ENCODE data around the gene FSTL4.
"Not testable (repeated sequence)": the region's sequence is repeated elsewhere in the genome, so short reads cannot be mapped to it uniquely, and the experiment has no call there.

Gene FSTL4

GRCh38 chr5:133546500-133546899 lies 65.8 kb downstream of the FSTL4 start:
- DNase-seq = no peak

- DNase-seq = no peak
Measured at GRCh38 chr5:133544346-133544745, 68.0 kb downstream of the FSTL4 start.

- no peak for DNase-seq
Measured at GRCh38 chr5:133539818-133540217, 72.5 kb downstream of the FSTL4 start.

- DNase-seq = no peak
Measured at GRCh38 chr5:133538718-133539117, 73.6 kb downstream of the FSTL4 start.

DNA sequence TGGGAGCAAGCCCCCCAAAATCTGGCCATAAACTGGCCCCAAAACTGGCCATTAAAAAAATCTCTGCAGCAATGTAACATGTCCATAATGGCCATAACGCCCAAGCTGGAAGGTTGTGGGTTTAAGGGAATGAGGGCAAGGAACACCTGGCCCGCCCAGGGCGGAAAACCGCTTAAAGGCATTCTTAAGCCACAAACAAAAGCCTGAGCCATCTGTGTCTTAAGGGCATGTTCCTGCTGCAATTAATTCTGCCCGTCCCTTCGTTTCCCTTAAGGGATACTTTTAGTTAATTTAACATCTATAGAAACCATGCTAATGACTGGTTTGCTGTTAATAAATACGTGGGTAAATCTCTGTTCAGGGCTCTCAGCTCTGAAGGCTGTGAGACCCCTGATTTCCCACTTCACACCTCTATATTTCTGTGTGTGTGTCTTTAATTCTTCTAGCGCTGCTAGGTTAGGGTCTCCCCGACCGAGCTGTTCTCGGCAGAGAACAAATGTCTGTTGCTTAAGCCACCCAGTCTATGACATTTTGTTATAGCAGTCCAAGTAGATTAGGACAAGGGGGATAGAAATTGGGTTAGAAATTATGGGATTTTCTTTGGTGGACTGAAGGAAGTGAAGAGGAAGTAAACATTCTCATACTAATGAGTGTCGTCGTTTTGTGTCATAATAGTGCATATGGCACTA lies 77.0 kb downstream of the FSTL4 start:
- not testable (repeated sequence) for DNase-seq

DNA sequence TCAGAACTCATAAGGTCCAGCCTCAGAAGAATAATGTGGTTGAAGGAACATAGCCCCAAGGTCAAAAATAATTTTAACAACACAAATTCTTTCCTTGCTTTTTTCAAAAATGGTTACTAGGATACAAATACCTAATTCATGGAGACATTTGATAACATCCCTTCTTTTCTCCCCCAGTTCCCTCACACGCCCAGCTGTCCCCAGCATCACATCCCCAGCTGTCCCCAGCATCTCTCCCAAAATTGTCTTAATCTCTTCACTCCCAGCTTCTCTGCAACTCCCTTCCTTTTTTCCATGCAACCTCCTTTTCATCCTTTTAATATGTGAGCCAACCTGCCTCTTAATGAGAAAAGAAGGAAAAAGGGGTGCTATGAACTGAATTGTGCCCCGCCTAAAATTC lies 77.8 kb downstream of the FSTL4 start:
- no peak for DNase-seq

DNA sequence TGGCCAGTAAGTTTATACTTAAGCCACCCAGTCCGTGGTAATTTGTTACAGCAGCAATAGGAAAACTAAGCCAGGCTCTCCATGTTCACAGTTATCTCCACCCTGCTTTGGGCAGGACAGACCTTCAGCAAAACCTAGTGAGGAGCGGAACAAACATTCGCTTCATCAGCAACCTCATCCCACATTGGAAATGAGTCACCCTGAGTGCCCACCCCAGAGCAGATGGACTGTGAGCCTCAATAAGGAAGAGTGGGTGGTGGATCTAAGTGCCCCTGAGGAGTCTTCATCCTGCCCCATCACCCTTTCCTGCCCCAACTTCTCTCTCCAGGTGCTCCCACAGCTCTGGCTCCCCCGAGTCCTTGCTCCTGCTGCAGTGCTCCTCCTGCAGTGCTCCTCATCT lies 78.8 kb downstream of the FSTL4 start:
- no peak for DNase-seq

- no peak for DNase-seq
Measured at GRCh38 chr5:133531594-133531993, 80.7 kb downstream of the FSTL4 start.

- no peak for DNase-seq
Measured at GRCh38 chr5:133531178-133531577, 81.2 kb downstream of the FSTL4 start.

- no peak for DNase-seq
Measured at GRCh38 chr5:133530270-133530669, 82.1 kb downstream of the FSTL4 start.

DNA sequence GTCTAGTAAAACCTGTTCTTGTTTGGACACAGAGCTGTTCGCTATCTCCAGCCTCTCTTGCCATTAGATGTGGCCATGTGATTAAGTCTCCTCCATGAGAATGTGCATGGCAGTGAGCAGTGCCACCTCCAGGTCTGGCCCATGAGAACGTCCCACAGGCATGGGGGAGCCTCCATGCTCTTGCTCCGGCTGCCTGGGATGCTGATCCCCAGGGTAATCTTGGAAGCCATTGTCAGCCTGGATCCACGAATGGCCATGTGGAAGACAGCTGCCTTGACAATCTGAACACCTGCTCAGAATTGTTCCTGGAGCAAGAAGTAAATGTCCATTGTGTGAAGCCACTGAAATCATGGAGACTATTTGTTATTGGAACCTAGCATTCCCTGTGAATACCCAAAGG lies 83.5 kb downstream of the FSTL4 start:
- DNase-seq = no peak

DNA sequence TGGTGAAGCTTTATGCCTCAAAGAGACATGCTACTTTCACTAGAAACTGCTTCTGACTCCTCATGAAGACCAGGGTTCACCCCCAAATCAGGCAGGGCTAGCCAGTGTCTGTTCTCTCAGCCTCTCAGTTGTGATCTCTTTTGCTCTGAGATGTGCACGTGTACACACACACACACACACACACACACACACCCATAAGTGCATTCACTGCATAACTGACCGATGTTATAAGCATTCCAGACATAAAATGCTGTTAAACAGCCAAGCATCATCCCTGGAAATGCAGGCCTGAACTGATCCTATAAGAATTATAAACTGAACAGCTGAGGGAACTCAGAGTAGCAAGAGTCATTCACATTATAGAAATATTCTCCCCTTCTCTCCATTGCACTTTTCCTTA lies 85.0 kb downstream of the FSTL4 start:
- DNase-seq = no peak

DNA sequence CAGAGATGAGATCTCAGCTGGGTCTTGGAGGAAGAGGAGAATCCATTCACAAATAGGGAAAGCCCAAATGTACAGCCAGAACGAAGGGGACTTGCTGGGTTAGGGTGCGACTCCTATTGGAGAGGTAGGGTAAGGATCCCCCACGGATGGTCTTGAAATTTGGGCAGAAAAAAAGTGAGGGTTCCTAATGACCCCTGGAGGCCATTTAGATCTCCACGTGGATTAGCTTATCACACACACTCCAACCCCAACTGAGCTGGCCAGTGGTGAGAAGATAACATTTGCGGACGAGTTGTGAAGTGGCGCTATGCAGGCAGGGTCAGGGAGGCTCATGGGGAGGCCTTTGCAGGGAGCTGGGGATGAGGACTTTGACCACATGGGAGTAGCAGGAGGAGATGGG lies 86.0 kb downstream of the FSTL4 start:
- no peak for DNase-seq

DNA sequence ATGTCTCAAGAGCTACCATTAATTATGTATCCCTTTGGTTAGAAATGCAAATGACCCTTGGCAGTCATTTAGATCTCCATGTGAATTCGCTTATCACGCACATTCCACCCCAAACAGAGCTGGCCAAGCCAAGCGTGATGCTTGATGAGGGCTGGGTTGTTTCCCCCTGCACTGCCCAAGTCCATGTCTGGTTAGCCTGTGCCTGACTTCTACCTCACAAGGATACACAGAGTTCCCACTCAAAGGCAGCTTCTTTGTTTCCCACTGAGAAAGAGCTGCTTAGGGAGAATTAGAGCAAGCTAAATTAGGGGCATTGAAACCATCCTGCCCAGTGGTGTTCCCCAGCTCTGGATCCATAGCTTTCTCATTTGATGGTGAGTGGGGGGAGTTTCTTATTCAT lies 87.2 kb downstream of the FSTL4 start:
- no peak for DNase-seq

GRCh38 chr5:133524666-133525065 lies 87.7 kb downstream of the FSTL4 start:
- DNase-seq = no peak

GRCh38 chr5:133523961-133524586 lies 88.3 kb downstream of the FSTL4 start:
- DNase-seq = no peak

DNA sequence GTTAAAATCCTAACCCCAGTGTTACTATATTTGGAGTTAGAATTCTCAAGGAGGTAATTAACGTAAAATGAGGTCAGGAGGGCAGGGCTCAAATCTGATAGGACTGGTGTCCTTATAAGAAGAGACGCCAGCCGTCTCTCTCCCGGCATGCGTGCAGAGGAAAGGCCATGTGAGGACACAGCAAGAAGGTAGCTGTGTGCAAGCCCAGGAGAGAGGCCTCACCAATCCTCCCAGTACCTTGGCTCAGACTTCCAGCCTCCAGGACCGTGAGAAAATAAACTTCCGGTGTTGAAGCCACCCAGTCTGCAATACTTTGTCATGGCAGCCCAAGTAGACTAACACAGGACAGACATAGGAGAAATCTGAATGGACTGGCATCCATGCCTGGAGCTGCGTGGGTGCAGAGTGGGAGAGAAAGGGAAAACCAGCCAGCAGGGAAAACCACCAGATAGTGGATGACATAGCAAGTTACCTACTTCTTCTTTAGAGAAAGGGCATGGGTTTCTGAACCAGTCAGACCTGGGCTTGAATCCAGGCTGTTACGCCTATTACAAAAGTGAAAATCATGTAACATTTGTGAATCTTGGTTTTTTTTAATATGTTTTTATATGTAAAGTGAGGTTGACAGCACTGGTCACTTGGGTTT lies 89.2 kb downstream of the FSTL4 start:
- no peak for DNase-seq

- no peak for DNase-seq
Measured at GRCh38 chr5:133521801-133522200, 90.5 kb downstream of the FSTL4 start.

DNA sequence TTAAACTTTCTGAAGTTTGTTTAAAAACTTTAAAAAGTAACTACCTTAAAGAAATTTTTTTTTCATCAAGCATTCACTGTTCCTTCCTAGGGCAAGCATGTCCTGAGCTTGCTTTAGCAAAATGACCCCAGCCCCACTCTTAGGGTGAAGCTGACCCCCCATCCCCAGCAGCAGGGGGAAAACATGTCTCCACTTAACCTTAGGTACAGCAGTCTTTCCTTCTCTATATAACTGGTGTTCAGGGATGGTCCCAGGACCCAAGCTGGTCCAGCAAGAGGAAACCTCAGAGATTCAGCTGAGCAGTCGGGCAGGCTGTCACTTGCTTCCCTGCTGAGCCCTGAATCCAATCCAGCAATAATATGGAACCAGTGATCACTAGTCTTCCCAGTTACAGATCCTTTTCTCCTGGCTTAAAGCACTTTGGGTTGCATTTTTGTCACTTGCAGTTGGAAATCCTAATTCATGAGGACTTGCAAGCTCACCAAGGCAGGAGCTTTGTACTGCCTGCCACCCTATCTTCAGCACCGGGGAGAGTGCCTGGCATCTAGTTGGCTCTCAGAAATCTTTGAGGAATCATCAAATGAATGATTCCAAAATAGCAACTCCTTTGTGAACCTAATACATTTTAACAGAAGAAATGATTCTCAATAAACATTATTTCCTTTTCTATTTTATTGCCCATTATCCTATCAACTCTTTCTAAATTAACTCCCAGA lies 91.2 kb downstream of the FSTL4 start:
- DNase-seq = no peak

- DNase-seq = no peak
Measured at GRCh38 chr5:133520062-133520461, 92.3 kb downstream of the FSTL4 start.

GRCh38 chr5:133519191-133519590 lies 93.2 kb downstream of the FSTL4 start:
- no peak for DNase-seq

DNA sequence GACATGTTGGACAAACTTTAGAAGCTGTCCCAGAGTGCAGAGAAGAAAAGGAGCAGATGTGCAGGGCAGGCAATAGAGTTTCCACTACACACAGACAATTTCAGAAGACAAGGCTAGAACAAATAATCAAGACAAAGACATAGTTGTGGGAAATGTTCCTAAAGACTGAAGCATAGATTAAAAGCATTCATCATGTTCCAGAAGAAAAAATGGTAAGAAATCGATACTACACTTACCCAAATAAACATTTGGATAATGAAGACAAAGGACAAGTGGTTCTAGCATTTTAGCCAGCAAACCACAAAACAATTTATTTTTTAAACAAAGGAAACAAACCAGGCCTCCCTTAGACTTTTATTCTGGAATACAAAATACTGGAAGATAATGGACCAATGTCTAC lies 97.9 kb downstream of the FSTL4 start:
- DNase-seq = no peak

DNA sequence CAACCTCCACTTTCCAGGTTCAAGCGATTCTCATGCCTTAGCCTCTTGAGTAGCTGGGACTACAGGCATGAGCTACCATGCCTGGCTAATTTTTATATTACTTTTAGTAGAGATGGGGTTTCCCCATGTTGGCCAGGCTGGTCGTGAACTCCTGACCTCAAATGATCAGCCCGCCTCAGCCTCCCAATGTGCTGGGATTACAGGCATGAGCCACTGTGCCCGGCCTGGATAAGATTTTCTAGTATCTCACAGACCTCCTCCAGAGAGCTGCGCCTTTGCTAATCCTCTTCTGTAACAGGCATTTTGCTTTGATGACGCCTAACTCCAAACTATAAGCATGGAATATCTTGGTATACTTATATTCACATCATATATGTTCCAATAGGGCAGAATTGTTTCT lies 99.4 kb downstream of the FSTL4 start:
- DNase-seq = no peak

All from NCI-H1436 (cell line).